ENCODE results near the gene FBXO47.

FBXO47 gene

GRCh38 chr17:38967290-38967738 lies at the start of gene FBXO47:
TSS of gene FBXO47 (minus strand) at chr17:38967403. CDS start at chr17:38963025, 4,378 bp downstream.
- DNase-seq (ENCODE audit: low read depth): peak; percentile 82

GRCh38 chr17:39016193-39017153 lies 49.3 kb upstream of the FBXO47 start:
- DNase-seq (ENCODE audit: low read depth): peak; percentile 40

DNA sequence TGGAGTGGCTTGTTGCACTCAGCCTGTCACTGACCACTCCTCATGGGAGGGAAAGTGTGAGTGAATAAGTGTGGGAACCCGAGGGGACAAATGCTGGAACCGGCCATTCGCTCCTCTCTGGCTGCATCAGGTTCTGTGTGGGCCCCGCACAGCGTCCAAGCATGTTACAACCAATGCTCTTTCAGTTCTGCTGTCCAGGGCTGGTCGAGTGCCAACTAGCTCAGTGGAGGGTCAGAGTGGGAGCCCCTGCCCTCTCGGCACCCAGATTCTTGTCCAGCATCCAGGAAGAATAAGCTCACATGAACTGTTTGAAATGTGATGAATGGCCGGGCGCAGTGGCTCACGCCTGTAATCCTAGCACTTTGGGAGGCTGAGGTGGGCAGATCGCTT lies 48.3 kb upstream of the FBXO47 start:
- no peak for DNase-seq (ENCODE audit: low read depth)

GRCh38 chr17:39014795-39015545 lies 47.8 kb upstream of the FBXO47 start:
- DNase-seq (ENCODE audit: low read depth): peak; percentile 12

GRCh38 chr17:39014044-39014794 lies 47.0 kb upstream of the FBXO47 start:
- peak; percentile 71 for DNase-seq (ENCODE audit: low read depth)

DNA sequence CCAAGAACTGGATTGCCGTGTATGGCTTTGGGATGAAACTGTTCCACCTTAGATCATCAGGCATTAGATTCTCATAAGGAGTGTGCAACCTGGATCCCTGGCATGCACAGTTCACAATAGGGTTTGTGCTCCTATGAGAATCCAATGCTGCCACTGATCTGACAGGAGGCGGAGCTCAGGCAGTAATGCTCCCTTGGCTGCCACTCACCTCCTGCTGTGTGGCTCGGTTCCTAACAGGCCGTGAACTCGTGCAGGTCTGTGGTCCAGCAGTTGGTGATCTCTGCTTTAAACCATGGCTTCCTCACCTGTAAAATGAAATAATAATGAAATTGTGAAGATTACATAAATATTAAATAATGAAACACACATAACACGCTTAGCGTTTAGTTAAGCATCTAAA lies 45.5 kb upstream of the FBXO47 start:
- no peak for DNase-seq (ENCODE audit: low read depth)

DNA sequence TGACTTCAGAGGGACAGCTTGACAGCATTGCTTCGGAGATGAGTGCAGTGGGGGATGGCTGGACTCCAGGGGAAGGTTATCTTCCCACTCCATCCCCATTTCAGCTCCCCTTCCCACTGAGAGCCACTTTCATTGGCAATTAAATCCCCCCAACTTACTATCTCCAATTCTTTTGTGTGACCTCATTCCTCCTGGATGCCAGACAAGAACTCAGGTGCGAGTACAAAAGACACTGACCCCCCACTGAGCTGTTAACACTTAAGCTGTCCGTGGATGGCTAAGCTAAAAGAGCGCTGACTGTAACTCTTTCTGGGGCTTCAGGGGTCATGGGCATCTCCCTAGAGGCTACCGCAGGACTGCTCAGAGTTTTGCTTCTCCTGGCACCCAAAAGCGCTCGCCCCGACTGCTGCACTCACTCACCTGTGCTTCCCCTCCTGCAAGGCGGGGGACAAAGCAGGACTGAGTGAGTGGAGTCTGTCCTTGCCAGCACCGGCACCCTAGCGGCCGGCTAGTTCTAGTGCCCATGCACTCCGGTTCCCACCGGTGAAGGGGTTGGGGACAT lies 44.8 kb upstream of the FBXO47 start:
- no peak for DNase-seq (ENCODE audit: low read depth)

GRCh38 chr17:39009581-39010001 lies 42.4 kb upstream of the FBXO47 start:
- no peak for DNase-seq (ENCODE audit: low read depth)

DNA sequence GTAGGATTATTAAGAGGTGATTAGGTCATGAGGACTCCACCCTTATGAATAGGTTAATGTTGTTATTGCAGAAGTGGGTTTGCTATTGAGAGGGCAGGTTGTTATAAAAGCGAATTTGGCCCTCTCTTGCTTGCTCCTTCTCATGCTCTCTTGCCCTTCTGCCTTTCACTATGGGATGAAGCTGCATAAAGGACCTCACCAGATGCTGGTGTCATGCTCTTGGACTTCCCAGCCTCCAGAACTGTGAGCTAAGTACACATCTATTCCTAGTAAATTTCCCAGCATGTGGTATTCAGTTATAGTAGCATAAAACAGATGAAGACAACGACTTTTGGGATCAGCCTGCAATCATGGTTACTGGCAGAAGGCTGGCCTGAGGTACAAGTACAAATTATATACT lies 41.4 kb upstream of the FBXO47 start:
- DNase-seq (ENCODE audit: low read depth): no peak

GRCh38 chr17:39002991-39003715 lies 36.0 kb upstream of the FBXO47 start:
- DNase-seq (ENCODE audit: low read depth): peak; percentile 26

- DNase-seq (ENCODE audit: low read depth): peak; percentile 91
Observed at GRCh38 chr17:39001703-39002637, 34.8 kb upstream of the FBXO47 start.

DNA sequence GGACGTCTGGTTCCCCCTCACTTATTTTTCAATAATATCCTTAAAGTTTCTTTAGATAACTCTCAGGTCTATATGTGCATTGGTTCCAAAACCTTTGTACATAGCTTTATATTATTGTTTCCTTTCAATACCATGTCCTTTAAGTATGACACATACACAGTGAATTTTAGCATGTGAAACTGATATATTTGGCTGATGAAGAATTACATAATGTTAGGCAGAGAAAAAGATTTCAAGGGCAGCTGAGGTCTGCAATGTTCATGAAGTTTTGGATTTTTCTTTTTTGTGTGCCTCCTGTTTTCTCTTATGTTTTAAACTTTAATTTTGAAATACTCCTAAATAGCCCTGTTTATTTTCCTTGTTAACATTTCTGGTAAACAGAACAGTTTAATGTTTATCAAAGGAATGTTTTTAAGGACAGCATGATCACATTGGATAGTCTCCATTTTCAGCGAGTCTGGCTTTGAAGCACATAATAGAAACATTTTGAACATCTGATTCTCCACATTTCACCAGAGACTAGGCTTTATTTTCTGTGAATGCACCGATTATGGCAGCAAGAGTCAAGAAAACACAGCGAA lies 32.9 kb upstream of the FBXO47 start:
- DNase-seq (ENCODE audit: low read depth): peak; percentile 34

DNA sequence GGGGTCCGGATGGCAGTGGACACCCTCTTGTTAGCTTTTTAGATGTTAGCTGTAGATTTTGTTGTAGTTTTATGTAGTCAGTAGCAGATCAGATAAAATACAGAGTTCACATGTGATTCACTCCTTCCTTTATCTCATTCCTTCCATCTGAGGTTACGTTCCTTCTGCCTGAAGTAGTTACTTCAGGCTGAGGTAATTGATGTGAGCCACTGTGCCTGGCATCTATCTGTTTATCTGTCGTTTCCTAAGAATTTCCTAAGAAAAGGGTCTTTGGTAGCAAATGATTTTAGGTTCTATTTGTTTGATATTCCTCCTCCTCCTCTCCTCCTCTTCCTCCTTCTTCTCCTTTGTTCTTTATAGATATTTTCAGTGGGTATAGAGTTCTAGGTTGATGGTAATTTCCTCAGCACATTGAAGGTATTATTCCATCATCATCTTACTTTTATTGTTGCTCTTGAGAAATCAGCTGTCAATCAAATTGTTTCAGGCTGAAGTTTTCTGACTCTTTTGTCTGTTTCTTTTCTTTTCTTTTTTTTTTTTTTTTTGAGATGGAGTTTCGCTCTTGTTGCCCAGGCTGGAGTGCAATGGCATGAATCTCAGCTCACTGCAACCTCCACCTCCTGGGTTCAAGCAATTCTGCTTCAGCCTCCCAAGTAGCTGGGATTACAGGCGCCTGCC lies 29.6 kb upstream of the FBXO47 start:
- DNase-seq (ENCODE audit: low read depth): peak; percentile 32

DNA sequence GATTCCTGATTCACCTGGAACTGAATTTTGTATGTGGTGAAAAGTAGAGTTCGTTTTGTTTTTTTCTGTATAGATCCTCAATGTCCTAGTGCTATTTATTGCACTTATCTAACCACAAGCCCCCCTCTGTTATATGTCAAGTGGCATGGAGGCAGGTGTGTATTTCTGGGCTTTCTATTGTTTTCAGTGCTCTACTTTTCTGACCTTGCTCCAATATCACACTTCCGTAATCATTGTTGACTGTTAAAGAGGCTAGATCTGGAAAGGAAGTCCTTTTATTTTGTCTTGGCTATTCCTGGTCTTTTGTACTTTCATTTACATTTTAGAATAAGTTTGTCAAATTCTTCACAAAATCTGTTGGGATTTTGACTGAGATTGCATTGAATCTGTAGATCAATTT lies 26.8 kb upstream of the FBXO47 start:
- DNase-seq (ENCODE audit: low read depth): no peak

- no peak for DNase-seq (ENCODE audit: low read depth)
Observed at GRCh38 chr17:38984666-38985065, 17.5 kb upstream of the FBXO47 start.

GRCh38 chr17:38982858-38983746 lies 15.9 kb upstream of the FBXO47 start:
- DNase-seq (ENCODE audit: low read depth): peak; percentile 78

DNA sequence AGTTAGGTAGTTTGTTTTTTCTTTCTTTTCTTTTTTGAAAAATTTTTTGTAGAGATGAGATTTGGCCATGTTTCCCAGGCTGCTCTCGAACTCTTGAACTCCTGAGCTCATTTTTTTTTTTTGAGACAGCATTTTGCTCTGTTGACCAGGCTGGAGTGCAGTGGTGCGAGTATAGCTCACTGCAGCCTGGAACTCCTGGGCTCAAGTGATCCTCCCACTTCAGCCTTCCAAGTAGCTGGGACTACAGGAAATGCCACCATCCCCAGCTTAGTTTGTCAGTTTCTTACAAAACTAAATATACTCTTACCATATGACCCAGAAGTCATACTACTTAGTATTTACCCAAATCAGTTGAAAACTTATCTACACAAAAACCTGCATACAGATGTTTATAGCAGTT lies 14.4 kb upstream of the FBXO47 start:
- DNase-seq (ENCODE audit: low read depth): no peak
